ENCODE results near the gene RND3.

GRCh38 chr2:150464986-150465385 lies 22.5 kb downstream of the RND3 start:
- TF ChIP-seq FOXK2 (IDR thresholded peaks at IDR 0.05) (no peak), SUZ12 (IDR thresholded peaks at IDR 0.05; ENCODE audit: unreplicated experiment) (no peak), PRDM15 (CRISPR knock-in tag; IDR thresholded peaks at IDR 0.05) (no peak), EP300 (IDR thresholded peaks at IDR 0.05; ENCODE audit: borderline replicate concordance in 1 of 2, control insufficient read depth in 1 of 2, low read depth in 2 of 2, low read length in 2 of 2) (no peak), CTCF (IDR thresholded peaks at IDR 0.05 in 2 of 3, conservative IDR thresholded peaks at IDR 0.05 in 1 of 3; ENCODE audit: control insufficient read depth in 2 of 3, extremely low read depth in 1 of 3, insufficient read depth in 1 of 3, low read depth in 3 of 3, low read length in 3 of 3) (no peak), NRF1 (conservative IDR thresholded peaks at IDR 0.05; ENCODE audit: low read depth, low read length) (no peak), ATF3 (IDR thresholded peaks at IDR 0.05; ENCODE audit: borderline replicate concordance, extremely low read depth, low read depth, low read length) (no peak), NR2C2 (IDR thresholded peaks at IDR 0.05; ENCODE audit: borderline replicate concordance, control insufficient read depth, insufficient read length, low read depth) (no peak), PBX3 (IDR thresholded peaks at IDR 0.05; ENCODE audit: insufficient replicate concordance, low read depth, low read length) (no peak), ZNF24 (IDR thresholded peaks at IDR 0.05) (no peak)
